ENCODE data around the gene CYP27C1.

The CYP27C1 gene

DNA sequence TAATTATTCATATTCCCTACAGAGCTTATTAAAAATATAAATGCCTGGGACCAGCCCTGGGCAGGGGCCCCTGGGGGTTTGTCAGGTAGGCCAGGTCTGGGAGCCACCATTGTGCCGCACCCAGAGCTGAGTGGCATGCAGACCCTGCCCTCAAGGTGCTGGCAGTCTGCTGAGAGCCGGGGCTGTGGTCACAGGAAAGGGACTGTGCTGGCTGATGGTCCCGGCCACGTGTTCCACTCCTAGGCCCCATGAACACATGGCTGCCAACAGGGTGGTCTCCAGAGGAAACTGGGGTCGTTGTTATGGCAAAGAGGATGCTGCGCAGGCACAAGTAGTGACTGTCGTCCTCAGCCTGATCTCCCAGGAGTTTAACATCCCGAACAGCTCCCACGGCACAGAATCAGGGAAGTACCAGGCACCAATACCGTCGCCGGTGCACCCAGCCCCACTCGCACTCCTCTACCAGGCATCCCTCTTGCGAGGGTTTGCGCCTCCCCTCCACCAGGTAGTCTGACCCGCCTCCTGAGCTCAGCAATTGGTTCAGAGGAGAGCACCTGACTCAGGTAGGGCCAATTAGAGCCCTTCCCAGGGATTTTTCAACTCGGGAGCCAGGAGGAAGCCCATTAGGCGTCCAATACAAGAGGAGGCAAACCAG lies 73.9 kb downstream of the CYP27C1 start:
- no peak for DNase-seq

DNA sequence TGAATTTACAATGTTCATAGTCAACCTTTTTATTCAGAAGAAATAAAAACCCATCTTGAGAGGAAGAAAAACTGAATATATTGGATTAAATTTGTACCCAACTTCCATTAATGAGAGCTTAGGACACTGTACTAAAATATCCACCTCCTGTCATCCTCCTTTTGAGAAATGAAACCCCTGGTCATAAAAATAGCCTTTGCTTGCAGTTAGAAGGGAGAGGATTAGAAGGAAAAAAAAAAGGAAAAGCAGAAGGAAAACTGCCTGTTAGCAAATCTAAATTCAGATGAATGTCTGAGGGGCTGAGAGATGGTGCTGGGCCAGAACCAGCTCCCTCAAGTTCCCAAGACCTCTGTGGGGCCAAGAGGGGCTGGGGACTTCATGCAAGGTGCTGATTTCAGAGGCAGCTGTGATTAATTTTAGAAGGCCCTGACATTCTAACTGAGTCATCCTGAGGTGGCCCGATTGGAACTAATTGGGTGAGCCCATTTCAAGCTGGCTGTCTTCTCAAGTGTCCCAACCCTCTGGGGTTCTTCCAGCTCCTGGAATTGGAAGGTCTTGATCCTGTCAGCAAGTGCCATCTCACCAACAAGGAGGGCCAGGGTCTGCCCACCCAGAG lies 74.7 kb downstream of the CYP27C1 start:
- DNase-seq, result no peak

DNA sequence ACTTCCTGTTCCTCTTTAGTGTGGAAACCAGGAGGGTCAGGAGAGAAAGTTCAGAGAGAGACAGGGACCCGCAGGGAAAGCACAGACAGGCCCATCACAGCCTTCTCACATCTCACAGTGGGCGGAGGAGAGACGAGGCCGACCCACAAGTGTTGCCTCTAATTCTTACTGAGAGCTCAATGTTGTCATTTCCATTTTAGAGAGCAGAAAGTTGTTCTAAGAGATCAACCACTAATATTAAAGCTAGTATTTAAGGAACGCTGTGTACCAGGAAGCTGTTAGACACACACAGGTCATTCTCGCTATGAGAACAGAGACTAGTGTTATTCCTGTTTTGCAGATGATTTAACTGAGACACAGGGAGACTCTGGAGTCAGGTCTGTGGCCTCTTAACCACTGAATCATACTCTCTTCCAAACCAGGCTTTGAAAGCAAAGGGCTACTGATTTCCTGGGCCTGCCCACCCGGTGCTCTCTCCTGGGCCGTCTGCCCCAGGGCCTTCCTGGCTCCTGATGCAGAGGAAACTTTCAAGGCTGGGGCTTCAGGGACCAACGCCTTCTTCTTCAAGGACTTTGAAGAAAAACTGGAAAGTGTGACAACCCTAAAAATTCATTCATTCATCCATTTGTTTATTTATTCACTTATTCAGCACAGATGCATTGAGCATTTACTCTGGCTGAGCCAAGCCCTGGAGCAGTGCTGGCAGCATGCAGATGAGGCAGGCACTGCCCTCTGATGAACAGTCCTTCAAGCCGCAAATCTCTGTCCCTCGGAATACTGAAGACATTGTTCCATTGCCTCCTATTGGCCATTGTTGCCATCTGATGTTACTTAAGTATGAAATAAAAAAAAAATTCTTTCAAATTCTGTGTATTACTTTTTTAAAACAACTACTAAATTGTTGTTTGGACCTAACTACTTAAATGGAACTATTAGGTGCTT lies 76.0 kb downstream of the CYP27C1 start:
- no peak for DNase-seq

DNA sequence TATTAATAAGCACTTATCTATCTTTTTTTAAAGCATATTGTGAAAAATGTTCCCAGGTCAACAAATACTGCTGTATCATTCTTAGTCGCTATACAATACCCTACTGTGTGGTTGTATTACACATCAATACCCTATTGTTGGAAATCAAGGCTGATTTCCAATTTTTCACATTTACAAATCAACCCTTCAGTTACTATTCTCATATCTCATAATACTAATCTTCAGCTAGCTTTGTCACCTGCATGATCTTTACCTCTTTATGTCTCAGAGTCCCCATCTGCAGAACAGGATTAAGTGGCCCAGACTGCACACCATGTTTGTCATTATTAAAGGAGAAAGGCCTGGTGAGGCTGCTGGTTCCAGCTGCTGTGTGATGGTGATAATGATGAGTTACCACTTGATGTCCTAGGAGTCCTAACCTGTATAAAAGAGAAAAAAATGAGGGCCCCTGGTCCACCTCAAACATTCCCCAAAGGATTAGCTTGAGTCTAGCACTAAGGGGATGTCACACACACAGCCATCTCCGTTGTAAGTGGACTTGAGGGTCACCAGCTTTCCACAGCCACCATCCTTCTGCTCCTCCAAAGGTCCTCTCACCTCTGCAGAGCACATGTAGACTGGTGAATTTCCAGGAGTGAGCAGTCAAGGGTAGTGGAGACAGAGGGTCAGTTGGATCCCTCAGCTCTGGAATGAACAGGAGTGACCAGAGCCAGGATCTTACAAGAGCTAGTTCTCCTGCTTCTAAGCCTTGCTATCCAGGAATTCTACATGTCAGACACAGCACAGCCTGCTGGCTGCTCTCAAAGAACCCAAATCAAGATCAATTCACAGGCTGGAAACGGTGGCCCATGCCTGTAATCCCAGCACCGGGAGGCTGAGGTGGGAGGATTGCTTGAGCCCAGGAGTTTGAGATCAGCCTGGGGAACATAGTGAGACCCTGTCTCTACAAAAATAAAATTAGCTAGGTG lies 77.2 kb downstream of the CYP27C1 start:
- no peak for DNase-seq

DNA sequence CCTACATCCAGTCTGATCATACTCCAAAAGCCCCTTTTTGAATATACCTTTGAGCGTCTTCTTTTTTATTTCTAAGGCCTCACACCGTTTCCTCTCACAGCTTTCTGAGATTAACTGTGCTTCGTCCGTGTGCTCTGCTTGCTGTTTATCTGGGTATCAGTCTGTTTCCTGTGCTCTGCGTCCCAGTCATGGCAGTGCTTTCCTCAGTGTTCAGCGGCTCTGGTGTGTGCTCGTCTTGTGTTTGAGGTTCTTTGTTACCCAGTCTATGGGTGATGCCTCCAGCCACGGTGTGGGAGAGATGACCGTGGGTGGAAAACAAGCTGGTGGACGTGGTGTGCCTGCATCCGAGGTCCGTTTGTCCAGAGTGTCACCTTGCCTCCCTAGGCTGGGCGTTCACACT lies 79.6 kb downstream of the CYP27C1 start:
- no peak for DNase-seq

DNA sequence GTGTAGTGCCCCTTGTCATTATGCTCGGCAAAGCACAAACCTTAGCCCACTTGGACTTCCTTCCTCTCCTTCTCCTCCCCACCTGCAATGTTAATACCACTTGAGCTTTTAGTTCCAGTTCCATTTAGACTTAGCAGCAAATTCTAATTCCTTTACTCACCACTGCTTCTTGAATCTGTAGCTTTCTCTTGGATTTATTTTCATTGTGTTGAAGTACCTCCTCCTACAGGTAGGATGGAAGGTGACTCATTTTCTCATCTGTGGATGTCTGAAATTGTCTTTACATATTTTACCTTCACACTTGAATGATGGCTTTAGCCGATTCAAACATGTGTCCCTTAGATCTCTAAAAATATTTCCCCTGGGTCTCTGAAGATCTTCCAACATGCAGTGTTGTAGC lies 80.3 kb downstream of the CYP27C1 start:
- no peak for DNase-seq

DNA sequence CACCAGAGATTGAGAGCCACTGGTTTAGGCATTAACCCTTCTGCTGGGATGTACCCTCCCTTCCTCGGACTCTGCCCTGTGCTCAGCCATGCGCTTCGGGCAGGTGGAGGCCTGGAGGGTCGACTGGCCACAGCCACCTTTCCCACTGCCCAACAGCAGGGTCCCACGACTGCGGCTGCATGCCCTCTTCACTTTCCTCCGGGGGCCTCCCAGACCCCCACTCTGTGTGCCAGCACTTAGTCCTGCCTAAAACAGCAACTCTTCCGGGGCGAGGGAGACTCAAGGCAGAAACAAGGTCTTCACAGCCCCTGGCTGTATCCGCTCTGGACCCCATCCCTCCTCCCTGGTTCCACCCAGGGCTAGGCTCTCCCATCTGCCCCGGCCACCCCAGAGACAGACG lies 81.8 kb downstream of the CYP27C1 start:
- no peak for DNase-seq

DNA sequence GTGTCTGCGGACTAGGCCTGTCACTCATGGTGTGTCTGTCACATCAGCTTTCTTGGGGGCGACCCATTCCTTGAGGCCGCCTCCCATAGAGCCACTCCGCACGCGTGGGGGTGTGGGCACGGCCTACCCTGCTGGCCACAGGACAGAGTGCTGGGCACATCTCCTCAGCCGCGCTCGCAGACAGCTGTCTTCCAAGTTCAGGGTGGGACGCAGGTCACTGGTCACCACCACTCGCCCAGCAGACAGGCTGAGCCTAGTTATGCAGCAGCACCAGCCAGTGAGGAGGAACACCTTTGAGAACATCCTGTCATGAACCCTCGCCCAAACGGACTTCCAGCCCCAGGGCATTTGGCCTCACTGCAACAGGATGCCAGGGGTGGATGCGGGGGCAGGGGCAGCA lies 82.4 kb downstream of the CYP27C1 start:
- DNase-seq, result no peak

DNA sequence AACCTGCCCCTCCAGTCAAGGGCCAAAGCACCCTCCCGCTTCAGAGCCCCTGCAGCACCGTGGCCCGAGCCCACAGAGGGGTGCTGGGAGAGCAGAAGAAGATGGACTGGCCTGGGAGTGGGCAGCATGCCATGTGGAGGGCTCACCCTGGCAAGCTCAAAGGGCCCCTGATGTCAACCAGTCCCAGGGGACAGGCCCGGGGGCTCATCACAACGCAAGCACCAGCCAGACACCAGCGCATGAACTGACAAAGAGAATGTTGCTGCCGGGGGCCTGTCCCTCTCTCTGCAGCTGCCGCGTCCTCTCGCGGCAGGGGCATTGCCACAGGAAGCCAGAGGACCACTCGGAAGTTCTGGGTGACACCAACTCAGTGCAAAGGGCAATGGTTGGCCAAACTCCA lies 82.9 kb downstream of the CYP27C1 start:
- no peak for DNase-seq

DNA sequence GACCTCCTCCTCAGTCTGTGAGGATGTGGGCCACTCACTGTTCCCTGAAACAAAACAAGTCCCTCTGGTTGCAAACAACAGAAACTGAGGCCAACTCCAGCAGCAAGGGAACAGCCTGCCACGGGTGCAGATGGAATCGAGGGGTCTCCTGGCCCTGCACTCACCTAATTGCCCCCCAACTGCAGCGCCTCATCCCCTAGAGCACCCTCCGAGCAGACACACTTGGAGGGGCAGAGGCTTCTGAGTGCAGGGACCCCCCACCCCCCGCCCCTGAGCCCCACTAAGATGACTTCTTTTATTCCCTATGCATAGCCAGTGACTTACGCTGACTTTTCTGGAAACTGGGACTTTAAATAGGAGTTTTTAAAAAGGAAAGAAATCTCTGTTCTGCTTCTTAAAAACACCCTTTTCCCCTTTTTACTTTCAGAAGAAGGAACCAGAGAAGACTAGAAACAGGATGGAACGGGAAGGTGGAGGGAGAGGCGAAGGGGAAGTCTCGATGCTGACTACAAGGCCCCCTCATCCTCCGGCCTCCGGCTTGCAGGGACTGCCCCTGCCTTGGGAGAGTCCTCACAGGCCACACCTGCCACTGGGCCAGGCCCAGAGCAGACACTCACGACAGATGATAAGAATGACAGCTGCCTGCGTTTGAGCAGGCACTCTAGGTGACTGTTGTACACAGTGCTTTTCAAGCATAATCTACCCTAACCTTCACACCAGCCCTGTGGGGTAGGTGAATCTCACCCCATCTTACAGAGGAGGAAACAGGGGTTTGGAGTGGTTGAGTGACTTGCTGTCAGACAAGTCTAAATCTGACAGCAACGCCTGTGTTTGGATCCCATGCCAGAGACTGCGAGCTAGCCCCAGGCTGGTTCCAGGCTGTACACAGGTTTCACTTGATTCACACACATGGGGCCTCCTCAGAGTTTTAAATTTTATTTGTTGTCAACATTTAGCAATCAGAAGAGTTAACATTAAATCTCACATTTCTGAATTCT lies 85.0 kb downstream of the CYP27C1 start:
- no peak for DNase-seq

DNA sequence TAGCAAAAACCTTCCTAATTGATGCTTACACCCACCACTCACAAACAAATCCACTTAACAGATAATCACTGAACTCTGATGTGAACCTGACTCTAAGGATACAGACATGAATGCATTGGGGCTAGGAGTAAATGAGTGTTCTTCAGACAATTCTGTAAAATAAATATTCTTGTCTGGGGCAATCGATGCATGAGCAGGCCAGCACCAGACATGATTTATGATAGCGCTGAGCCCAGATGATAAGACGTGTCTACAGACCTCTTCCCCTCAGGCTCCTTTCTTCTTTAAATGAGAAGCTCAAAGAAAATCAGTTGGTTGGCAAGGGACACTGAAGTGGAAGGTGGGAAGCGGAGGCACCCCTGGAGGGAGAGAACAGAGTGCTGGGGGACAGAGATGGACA lies 85.9 kb downstream of the CYP27C1 start:
- no peak for DNase-seq
